Heart left ventricle (tissue), 13 donors: ENCODE measurements around the gene MT3.

Experiments
- POLR2A ChIP-seq, 2 donors: fragments of 450-650 bp; IDR thresholded peaks; one replicate each; pipeline ENCODE4 v1.6.1; 2017; ENCODE audit warnings: antibody characterized with exemption in 2 of 2, mild to moderate bottlenecking in 2 of 2, moderate library complexity in 2 of 2
- TF ChIP-seq, protein P1 (sequence below), 12 donors: fragments of 200-600 bp; sonication (generic) in 4 of 12; IDR thresholded peaks; one replicate each; pipeline versions ENCODE4 v1.5.0 to v1.8.0; 2018 to 2022; ENCODE audit warnings: antibody characterized with exemption in 12 of 12, mild to moderate bottlenecking in 5 of 12
- donor health status: ischemic (EF 13 %, LVEDD 7.1; RV severe dilation, severe dysfunction).
- donor health status: DM: no; HTN: yes; CAD: no.
- donor health status: DM: no; HTN: no; CAD: no.
- donor health status: ischemic (EF 25% LVEDD 6.9; RV normal size, moderate dysfunction).
- donor health status: ischemic (EF 25% LVEDD 5.7; RV mildly dilated, moderate dysfunction).
- donor health status: ischemic (EF 35%, LVEDD 5.7; RV mildly dilated, moderate dysfunction).
- donor health status: nonischemic (EF 11% LVEDD 7.7; RV severe dilation, severe dysfunction).
- donor health status: DM: yes; HTN: yes; CAD: no.
- donor health status: PGD.
- donor health status: ischemic (EF 29% LVEDD 5.4; RV normal size, mild dysfunction).
- donor health status: nonischemic (EF 23%, LVEDD 6.1; RV moderate dilation, normal function).

DNA sequence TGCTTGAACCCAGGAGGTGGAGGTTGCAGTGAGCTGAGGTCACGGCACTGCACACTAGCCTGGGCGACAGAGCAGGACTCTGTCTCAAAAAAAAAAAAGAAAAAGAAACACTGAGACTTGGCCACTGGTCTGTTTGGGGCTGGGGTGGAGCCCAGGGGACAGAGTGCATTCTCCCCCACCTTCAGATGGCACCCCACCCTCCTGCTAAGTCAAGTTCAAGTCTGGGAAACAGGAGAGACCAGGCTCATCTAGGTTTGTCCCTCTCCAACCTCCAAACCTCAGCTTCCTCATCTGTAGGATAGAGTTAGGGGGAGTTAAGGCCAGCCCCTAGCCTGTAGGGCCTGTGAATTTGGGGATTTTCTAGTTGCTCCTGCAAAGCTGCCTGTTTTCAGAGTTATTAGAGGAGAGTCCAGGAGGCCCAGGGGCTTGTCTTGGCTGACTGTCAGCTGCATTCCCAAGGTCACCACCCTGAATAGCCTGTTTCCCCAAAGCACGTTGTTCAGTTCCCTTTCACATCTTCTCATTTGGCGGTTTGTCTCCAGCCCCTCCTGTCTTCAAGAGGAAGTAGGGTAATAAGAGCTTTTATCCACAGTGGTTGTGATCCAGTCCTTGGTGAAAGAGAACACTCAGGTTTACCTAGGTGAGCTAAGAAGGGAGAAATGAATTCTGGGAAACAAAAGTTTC, 2.2 kb downstream of the MT3 start:
- TF ChIP-seq, protein P1, sequence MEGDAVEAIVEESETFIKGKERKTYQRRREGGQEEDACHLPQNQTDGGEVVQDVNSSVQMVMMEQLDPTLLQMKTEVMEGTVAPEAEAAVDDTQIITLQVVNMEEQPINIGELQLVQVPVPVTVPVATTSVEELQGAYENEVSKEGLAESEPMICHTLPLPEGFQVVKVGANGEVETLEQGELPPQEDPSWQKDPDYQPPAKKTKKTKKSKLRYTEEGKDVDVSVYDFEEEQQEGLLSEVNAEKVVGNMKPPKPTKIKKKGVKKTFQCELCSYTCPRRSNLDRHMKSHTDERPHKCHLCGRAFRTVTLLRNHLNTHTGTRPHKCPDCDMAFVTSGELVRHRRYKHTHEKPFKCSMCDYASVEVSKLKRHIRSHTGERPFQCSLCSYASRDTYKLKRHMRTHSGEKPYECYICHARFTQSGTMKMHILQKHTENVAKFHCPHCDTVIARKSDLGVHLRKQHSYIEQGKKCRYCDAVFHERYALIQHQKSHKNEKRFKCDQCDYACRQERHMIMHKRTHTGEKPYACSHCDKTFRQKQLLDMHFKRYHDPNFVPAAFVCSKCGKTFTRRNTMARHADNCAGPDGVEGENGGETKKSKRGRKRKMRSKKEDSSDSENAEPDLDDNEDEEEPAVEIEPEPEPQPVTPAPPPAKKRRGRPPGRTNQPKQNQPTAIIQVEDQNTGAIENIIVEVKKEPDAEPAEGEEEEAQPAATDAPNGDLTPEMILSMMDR (IDR thresholded peaks at IDR 0.05): no peak
- TF ChIP-seq POLR2A (IDR thresholded peaks at IDR 0.05): no peak
